SU-DHL-6 (cell line): ENCODE results near the gene DCN.

Experiments used
- H2AFZ ChIP-seq: fragments of 200-600 bp; sonication (generic); 2 replicates; pipeline ENCODE4 v1.6.1; 2014; ENCODE audit warnings: low read depth, mild to moderate bottlenecking, moderate library complexity, mixed read lengths, antibody characterized with exemption, low read length; ENCODE audit not compliant: severe bottlenecking
- H3F3A ChIP-seq: fragments of 200-600 bp; shearing (Covaris generic); 2 replicates; pipeline ENCODE4 v1.6.0; 2016; ENCODE audit warnings: antibody characterized with exemption, mild to moderate bottlenecking; ENCODE audit not compliant: insufficient read depth
- H3K27ac ChIP-seq: fragments of 200-600 bp; sonication (generic); 2 replicates; pipeline ENCODE4 v1.5.1; 2016; ENCODE audit warnings: low read depth, mild to moderate bottlenecking, low read length, moderate library complexity, mixed read lengths
- H3K27me3 ChIP-seq: fragments of 200-600 bp; sonication (generic), shearing (Covaris generic); 2 replicates; pipeline ENCODE4 v1.6.0; 2014; ENCODE audit warnings: mild to moderate bottlenecking, low read length
- H3K36me3 ChIP-seq: fragments of 200-600 bp; sonication (generic); 2 replicates; pipeline ENCODE4 v1.6.1; 2014; ENCODE audit warnings: mild to moderate bottlenecking, low read length, mixed read lengths
- H3K4me2 ChIP-seq: fragments of 300-600, 200-600 bp; shearing (Covaris generic), sonication (generic); 2 replicates; pipeline ENCODE4 v1.6.0; 2014; ENCODE audit warnings: low read length, low read depth, mild to moderate bottlenecking; ENCODE audit not compliant: poor library complexity, severe bottlenecking
- H3K4me3 ChIP-seq: fragments of 200-600 bp; sonication (generic); 2 replicates; pipeline ENCODE4 v1.5.1; 2014; ENCODE audit warnings: antibody characterized with exemption, low read length, mild to moderate bottlenecking, mixed read lengths; ENCODE audit not compliant: insufficient read depth, poor library complexity, severe bottlenecking
- H3K79me2 ChIP-seq: fragments of 200-600 bp; sonication (generic); 2 replicates; pipeline ENCODE4 v1.6.1; 2014; ENCODE audit warnings: mild to moderate bottlenecking, low read length, moderate library complexity; ENCODE audit not compliant: insufficient read depth
- H3K9ac ChIP-seq: fragments of 200-600 bp; sonication (generic); 2 replicates; pipeline ENCODE4 v1.7.0; 2014; ENCODE audit warnings: mild to moderate bottlenecking, low read length
- H3K9me2 ChIP-seq: fragments of 200-600 bp; sonication (generic); replicated peaks from 2 replicates; pipeline ENCODE4 v1.6.1; 2014; ENCODE audit warnings: low read length; ENCODE audit not compliant: insufficient read depth
- H3K9me3 ChIP-seq: fragments of 200-600 bp; sonication (generic); 2 replicates; pipeline ENCODE4 v1.6.1; 2014; ENCODE audit warnings: low read length, mixed read lengths; ENCODE audit not compliant: insufficient read depth
- H4K20me1 ChIP-seq: fragments of 200-600 bp; sonication (generic); 2 replicates; pipeline ENCODE4 v1.6.1; 2014; ENCODE audit warnings: low read depth, mild to moderate bottlenecking, antibody characterized with exemption, low read length, moderate library complexity, mixed read lengths
- EZH2phosphoT487 ChIP-seq: fragments of 200-600 bp; sonication (generic), shearing (Covaris generic); conservative IDR thresholded peaks from 2 replicates; pipeline ENCODE4 v1.6.1; 2018; ENCODE audit warnings: mild to moderate bottlenecking, antibody characterized with exemption, low read length, moderate library complexity, mixed read lengths
- TF ChIP-seq, protein P1 (sequence below): fragments of 200-600 bp; sonication (generic); IDR thresholded peaks from one replicate; pipeline ENCODE4 v1.5.1; 2017; ENCODE audit warnings: antibody characterized with exemption, mild to moderate bottlenecking, low read length, moderate library complexity; ENCODE audit not compliant: insufficient read depth, poor library complexity, severe bottlenecking

The DCN gene

DNA sequence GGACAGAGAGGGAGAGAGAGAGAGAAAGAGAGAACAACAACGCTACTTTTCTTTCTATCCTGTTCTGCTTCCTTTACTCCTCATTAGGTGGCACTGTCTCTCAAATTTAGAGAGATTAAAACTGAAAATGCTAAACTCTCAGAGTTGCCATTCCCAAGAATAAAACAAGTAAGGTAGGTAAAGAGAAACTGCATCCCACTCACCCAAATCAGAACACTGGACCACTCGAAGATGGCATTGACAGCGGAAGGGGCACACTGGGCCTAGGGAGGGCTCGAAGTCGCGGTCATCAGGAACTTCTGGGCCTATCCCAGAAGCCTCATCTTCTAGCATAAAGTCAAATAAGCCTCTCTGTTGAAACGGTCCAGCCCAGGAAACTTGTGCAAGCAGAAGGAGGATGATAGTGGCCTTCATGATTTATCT lies 4.5 kb downstream of the DCN start:
- H3K9ac ChIP-seq: no peak overlapping the region

DNA sequence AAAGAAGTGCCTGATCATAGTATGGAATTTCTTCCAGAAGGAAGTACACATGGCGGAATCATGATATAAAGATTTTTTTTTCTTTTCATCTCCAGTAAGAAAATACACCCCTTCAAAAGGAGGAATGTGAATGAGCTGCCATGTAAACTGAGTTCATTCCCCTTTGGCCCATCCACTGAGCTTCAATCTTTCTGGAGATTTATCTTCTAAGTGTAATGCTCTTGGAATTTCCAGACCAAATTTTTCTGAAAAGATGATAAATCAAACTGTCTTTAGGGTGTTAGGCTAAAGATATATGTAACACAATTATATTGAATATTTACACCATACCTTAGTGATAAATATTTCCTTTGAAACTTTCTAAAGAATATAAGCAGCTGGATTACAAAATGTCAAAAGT lies 5.2 kb downstream of the DCN start:
- H3K79me2 ChIP-seq: no peaks in the 10 kb centered on the region
- no peak overlapping the region for H3K27ac ChIP-seq
- H3K9me3 ChIP-seq: no peaks in the 10 kb centered on the region
- H3K27me3 ChIP-seq: no peaks in the 10 kb centered on the region
- H3K4me2 ChIP-seq: no peak overlapping the region
- no peak overlapping the region for H3K4me3 ChIP-seq
- TF ChIP-seq, protein P1, sequence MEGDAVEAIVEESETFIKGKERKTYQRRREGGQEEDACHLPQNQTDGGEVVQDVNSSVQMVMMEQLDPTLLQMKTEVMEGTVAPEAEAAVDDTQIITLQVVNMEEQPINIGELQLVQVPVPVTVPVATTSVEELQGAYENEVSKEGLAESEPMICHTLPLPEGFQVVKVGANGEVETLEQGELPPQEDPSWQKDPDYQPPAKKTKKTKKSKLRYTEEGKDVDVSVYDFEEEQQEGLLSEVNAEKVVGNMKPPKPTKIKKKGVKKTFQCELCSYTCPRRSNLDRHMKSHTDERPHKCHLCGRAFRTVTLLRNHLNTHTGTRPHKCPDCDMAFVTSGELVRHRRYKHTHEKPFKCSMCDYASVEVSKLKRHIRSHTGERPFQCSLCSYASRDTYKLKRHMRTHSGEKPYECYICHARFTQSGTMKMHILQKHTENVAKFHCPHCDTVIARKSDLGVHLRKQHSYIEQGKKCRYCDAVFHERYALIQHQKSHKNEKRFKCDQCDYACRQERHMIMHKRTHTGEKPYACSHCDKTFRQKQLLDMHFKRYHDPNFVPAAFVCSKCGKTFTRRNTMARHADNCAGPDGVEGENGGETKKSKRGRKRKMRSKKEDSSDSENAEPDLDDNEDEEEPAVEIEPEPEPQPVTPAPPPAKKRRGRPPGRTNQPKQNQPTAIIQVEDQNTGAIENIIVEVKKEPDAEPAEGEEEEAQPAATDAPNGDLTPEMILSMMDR: no peak
- no peak for TF ChIP-seq EZH2phosphoT487
- H3K9ac ChIP-seq: no peak overlapping the region
- no peaks in the 10 kb centered on the region for H3F3A ChIP-seq
- no peaks in the 10 kb centered on the region for H4K20me1 ChIP-seq
- H3K36me3 ChIP-seq: no peaks in the 10 kb centered on the region
- no peak overlapping the region for H2AFZ ChIP-seq
- H3K9me2 ChIP-seq: no peaks in the 10 kb centered on the region

More for the DNA sequence above, 4.5 kb downstream of the DCN start:
- no peak overlapping the region for H3K27ac ChIP-seq
- no peak overlapping the region for H2AFZ ChIP-seq
- H3K4me2 ChIP-seq: no peak overlapping the region
- no peak for TF ChIP-seq EZH2phosphoT487
- TF ChIP-seq, protein P1: peak; percentile 28
- H3K27me3 ChIP-seq: no peaks in the 10 kb centered on the region
- no peak overlapping the region for H3K4me3 ChIP-seq
- H4K20me1 ChIP-seq: no peaks in the 10 kb centered on the region; the same call in 1 of the 2 replicates
- no peaks in the 10 kb centered on the region for H3K79me2 ChIP-seq
- H3K9me3 ChIP-seq: no peaks in the 10 kb centered on the region
- no peaks in the 10 kb centered on the region for H3F3A ChIP-seq
- no peaks in the 10 kb centered on the region for H3K9me2 ChIP-seq
- no peaks in the 10 kb centered on the region for H3K36me3 ChIP-seq

DNA sequence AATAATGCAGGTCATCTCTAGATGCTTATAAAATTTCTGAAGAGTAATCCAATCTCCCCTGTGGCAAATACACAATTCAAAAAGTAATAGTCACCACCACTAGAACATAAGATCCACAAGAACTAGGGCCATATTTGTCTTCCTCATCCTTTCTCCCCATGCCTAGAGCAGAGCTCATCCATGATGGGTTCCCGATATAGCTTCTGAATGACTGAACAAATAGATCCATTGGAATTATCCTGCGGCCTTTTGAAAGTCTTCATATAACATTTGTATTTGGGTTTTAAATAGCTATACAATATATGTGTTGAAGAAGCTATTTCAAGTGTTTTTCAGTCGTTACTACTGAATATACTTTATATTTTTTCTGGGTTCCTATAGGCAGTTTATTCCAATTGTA lies 5.7 kb downstream of the DCN start:
- no peaks in the 10 kb centered on the region for H3F3A ChIP-seq
- H3K27ac ChIP-seq: no peak overlapping the region
- H3K27me3 ChIP-seq: no peaks in the 10 kb centered on the region
- no peak overlapping the region for H3K9ac ChIP-seq
- no peaks in the 10 kb centered on the region for H3K9me3 ChIP-seq
- no peak overlapping the region for H3K4me2 ChIP-seq
- H3K4me3 ChIP-seq: no peak overlapping the region
- no peaks in the 10 kb centered on the region for H3K36me3 ChIP-seq
- no peak overlapping the region for H2AFZ ChIP-seq
- H3K9me2 ChIP-seq: no peaks in the 10 kb centered on the region
- no peaks in the 10 kb centered on the region for H3K79me2 ChIP-seq
- no peak for TF ChIP-seq EZH2phosphoT487
- TF ChIP-seq, protein P1: no peak
- H4K20me1 ChIP-seq: no peaks in the 10 kb centered on the region
